ENCODE results near the gene PRPF40A.

DNA sequence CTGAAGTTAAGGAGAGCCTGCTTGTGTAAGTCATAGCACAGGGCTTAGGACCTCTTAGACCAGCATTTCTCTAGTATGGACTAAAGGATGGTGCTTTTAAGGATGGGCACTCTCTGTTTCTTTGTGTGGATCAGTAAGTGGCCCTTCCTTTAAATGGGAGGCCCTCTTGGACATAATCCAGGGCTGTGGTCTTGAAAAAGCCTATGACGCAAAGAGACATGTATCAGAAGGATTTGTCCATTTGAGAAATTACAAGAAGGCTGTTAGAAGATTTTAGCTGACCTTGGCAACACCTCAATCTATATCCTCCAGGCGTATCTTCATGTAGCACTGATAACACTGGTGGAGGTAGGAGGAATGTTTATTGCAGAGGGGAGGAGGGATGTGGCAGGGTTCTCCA is 79.2 kb downstream of the PRPF40A start:
- TF ChIP-seq, protein P1, sequence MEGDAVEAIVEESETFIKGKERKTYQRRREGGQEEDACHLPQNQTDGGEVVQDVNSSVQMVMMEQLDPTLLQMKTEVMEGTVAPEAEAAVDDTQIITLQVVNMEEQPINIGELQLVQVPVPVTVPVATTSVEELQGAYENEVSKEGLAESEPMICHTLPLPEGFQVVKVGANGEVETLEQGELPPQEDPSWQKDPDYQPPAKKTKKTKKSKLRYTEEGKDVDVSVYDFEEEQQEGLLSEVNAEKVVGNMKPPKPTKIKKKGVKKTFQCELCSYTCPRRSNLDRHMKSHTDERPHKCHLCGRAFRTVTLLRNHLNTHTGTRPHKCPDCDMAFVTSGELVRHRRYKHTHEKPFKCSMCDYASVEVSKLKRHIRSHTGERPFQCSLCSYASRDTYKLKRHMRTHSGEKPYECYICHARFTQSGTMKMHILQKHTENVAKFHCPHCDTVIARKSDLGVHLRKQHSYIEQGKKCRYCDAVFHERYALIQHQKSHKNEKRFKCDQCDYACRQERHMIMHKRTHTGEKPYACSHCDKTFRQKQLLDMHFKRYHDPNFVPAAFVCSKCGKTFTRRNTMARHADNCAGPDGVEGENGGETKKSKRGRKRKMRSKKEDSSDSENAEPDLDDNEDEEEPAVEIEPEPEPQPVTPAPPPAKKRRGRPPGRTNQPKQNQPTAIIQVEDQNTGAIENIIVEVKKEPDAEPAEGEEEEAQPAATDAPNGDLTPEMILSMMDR (IDR thresholded peaks at IDR 0.05; ENCODE audit: insufficient read depth, low read length) = no peak
- TF ChIP-seq GABPA (IDR thresholded peaks at IDR 0.05; ENCODE audit: low read depth) = no peak
- TF ChIP-seq, protein P2, sequence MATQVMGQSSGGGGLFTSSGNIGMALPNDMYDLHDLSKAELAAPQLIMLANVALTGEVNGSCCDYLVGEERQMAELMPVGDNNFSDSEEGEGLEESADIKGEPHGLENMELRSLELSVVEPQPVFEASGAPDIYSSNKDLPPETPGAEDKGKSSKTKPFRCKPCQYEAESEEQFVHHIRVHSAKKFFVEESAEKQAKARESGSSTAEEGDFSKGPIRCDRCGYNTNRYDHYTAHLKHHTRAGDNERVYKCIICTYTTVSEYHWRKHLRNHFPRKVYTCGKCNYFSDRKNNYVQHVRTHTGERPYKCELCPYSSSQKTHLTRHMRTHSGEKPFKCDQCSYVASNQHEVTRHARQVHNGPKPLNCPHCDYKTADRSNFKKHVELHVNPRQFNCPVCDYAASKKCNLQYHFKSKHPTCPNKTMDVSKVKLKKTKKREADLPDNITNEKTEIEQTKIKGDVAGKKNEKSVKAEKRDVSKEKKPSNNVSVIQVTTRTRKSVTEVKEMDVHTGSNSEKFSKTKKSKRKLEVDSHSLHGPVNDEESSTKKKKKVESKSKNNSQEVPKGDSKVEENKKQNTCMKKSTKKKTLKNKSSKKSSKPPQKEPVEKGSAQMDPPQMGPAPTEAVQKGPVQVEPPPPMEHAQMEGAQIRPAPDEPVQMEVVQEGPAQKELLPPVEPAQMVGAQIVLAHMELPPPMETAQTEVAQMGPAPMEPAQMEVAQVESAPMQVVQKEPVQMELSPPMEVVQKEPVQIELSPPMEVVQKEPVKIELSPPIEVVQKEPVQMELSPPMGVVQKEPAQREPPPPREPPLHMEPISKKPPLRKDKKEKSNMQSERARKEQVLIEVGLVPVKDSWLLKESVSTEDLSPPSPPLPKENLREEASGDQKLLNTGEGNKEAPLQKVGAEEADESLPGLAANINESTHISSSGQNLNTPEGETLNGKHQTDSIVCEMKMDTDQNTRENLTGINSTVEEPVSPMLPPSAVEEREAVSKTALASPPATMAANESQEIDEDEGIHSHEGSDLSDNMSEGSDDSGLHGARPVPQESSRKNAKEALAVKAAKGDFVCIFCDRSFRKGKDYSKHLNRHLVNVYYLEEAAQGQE (IDR thresholded peaks at IDR 0.05; ENCODE audit: insufficient replicate concordance, low read depth) = no peak
- TF ChIP-seq POLR2AphosphoS5 (IDR thresholded peaks at IDR 0.05; ENCODE audit: low read depth) = no peak
